DMS 273 treated with DMSO at 0.1 percent for 48 hours (cell line): ENCODE measurements around the gene FAM156B.
"Not testable (repeated sequence)": the region's sequence is repeated elsewhere in the genome, so short reads cannot be mapped to it uniquely, and the experiment has no call there.

Source experiments
- DNase-seq: peaks from one replicate; lab custom pipeline; 2025; lab: John Stamatoyannopoulos, UW

The FAM156B gene, protein sequence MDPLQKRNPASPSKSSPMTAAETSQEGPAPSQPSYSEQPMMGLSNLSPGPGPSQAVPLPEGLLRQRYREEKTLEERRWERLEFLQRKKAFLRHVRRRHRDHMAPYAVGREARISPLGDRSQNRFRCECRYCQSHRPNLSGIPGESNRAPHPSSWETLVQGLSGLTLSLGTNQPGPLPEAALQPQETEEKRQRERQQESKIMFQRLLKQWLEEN

DNA sequence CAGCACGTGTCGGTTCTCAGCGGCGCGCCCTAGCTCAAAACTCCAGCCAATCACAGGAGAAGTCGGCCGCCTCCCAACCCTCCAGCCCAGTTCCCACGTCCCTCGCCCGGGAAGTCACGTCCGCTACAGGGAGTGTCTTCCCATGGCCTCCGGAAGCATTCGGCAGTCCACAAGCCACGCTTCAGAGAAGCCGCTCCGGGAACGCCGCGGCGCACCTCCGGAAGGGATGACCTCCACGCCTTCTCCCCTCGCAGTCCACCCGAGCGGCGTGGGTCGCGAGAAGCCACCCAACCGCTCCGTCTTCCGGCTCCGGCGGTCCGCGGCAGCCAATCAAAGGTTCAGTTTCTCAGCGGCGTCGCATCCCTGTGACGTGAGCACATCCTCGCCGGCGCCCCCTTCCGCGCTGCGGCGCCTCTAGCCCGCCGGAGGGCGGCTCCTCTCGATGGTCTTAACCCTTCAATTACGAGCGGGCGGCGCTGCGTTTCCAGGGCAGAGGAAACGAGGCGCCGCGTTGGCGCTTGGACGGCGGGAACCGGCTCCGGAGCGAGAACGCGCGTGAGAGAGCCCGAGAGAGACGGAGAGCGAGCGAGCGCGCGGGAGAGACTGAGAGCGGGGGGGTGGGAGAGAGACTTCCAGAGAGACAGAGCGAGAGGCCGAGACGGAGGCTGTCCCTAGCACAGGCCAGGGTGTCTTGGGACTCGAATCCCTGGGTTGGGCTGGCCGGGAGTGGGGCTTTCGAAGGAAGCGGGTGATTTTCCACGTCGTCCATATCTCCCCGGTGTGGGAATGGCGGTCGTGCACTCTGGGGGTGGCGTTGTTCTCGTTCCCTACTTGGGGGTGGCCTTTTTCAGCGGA is at the start of gene FAM156B:
FAM156B (plus strand) TSS at position 476 of the 855 bp plus-strand sequence. CDS start 9,896 bp downstream, outside the sequence.
- not testable (repeated sequence) for DNase-seq

DNA sequence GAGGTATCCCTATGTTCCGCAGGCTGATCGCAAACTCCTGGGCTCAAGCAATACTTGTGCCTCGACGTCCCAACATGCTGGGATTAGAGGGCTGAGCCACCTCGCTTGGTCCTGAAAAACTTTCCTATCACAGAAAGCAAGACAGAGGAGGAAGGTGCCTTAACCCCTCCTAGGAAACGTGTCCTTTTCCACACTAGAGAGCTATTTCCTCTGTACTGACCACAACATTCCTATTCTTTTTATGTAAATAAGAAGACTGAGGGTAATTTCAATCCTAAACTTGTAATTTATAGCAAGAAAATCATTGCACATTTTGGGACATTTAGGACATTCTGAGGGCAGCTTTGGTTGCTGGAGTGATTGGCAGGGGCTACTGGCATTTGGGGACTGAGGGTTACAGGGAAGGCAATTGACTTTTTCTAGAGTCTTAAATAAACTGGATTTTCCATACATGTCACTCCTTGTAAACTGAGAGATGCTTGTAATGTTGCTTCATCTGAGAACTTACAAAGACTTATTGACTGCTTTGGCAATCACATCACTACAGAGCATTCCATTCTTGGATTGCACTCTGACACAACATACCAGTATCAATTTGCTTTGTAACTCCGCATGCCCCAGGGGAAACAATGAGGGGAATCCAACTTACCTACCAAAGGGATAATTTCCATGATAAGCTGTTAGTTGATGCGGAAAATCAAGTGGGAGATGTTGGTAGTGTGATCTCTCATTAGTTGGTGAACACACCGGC is 44.8 kb upstream of the FAM156B start:
- no peak for DNase-seq

DNA sequence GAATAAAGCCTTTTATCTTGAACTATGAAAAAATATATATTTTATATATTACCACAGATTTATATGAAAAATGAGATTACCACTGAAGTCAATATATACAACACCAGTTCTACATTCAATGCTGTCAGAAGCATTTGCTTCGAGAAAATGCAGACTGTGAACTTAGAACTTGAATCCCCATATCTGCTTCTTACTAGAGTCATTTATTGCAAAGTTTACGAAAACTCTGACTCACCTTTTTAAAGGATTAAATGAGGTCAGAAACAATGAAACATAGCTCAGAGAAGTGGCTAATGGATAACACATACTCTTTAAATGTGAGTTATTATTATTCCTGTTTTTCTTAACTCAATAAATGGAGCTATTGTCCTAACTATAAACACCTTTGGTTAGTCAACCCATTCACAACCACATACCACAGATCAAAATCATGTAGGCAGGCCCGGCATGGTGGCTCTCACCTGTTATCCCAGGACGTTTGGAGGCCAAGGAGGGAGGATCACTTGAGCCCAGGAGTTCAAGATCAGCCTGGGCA is 40.1 kb upstream of the FAM156B start:
- not testable (repeated sequence) for DNase-seq

DNA sequence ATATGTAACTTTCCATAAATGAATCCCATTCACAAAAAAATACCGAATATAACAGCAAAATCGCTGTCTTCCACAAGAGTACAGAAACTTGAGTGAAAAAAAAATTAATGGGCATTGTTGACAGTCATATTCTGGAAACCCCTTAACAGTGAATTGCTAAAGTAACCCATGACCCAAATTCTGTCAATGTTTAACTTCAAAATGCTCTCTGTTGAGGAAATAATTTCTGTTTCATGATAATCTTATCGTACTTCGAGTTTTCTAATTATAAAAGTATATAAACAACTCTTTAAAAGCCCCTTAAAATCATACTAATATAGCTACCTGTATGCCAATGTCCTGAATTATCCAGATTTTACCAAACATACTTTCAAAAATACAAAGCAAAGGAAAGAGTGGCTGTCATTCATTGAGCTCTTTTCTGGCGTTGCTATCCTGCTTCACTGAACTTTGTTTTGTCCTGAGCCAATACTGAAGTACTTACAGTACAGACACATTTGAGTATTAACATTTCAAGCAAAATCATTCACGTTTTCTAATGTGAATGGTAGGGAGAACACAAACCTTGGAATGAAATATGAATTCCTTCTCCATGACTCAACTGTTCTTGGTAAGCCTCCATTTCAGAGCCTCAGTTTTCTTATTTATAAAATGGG is 31.7 kb upstream of the FAM156B start:
- DNase-seq, result no peak

DNA sequence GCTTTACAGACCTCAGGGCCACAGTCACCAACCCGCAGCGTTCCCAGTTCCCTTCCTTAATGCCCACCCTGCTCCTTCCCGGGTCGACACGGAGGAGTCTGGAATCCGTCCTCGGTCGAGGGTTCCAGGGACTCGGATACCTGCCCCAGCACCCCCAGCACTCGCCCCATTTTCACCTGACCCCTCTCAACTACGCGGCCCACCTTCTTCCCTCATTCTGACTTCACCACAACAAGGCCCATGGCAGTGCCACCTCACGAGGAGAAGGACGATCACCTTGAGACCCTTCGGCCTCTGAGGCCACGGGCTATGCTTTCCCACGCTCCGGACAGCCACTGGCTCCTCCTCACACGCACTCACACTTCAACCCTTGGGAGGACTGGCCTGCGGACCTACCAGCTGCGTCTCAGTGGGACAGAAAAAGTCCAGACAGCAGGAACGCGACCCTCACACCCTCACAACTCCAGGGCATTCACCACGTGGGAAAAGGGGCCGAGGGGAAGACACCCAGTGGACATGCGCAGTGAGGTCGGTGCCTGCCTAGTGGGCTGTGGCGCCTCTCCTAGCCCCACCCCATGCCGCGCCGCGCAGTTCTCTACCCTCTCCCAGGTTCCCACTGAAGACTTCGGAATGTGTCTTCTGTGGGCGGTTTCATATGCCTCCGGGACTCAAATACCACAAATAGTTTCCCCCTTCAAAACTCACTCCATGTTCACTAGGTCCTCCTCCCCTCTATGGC is 29.4 kb upstream of the FAM156B start, which contains the start of gene XAGE3:
XAGE3 (minus strand) TSS at position 474 of the 739 bp plus-strand sequence. CDS start 950 bp downstream, outside the sequence.
- no peak for DNase-seq

DNA sequence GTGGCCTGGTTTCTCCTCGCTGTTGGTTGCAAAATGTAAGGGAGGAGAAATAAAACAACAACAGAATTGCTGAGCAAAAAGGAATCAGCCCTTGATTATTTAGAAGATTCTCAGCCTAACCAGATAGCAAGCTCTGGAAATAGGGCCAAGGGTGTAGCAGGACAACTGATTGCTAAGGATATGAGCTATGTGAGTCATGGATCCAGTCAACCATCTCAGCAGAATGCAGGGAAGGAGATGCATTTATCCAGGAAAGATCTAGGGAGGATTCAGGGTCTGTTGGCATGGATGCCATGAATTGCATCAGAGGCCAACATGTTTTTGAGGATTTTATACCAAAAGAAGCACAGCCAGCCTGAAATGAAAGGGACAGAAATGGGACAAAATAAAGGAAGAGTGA is 27.1 kb upstream of the FAM156B start:
- no peak for DNase-seq

DNA sequence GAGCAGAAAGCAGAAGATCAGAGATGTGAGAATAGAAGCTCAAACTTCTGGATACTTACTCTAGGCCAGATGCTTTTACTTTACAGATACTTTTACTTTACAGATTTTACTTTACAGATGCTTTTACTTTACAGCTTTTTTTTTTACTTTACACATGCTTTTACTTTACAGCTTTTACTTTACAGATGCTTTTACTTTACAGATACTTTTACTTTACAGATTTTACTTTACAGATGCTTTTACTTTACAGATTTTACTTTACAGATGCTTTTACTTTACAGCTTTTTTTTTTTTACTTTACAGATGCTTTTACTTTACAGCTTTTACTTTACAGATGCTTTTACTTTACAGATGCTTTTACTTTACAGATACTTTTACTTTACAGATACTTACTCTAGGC is 23.3 kb upstream of the FAM156B start:
- DNase-seq, result not testable (repeated sequence)

DNA sequence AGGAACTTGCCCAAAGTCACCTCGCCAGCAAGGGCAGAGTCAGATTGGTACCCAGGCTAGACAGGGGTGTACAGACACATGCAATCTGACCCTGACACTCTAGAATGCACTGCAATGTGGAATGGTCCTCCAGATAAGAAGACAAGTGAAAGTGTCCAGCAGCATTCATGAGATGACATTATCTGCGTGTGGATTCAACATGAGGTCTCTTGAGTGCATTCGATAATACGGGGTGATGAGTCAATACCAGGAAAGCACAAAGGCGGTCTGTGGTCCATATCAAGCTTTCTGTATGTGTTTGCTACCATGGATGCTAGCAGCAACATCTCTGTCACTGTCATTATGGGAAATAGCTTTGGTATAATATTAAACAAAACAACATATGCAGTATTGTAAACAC is 22.5 kb upstream of the FAM156B start:
- no peak for DNase-seq

DNA sequence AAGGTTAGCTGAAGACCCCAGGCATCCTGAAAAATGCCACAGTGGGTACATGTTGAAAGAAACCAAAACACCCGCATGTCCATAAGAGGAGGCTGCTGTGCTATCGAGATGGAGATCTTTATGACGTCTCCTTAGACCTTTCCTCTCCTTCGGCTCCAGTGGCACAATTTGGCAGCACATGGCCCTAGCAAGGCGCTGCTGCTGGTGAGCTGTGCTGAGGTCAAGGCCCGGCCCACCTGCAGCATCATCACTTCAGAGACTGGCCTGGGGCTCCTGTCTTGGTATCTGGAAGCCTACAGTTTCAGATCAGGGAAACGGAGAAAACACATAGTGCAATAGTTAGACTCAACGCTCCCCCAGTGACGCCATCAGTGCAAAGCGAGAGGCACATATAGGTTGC is 21.7 kb upstream of the FAM156B start:
- DNase-seq, result not testable (repeated sequence)

DNA sequence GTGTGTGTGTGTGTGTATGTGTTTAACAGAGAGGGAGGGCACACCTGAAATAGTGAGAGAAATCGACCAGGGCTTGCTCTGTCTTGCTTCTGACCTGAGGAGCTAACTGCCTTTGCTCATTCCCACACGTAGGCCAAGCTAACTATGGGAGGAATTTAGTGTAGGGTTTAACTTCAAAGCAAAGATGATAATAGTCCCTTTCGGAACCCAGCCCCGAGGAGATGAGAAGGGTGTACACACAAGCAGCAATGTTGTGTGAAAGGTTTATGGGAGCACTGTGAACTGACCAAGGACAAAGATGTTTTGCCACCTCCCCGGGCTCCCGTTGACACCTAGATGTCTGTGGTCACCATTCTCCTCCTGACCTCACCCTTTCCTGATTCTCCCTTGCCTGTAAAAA is 20.7 kb upstream of the FAM156B start:
- not testable (repeated sequence) for DNase-seq

DNA sequence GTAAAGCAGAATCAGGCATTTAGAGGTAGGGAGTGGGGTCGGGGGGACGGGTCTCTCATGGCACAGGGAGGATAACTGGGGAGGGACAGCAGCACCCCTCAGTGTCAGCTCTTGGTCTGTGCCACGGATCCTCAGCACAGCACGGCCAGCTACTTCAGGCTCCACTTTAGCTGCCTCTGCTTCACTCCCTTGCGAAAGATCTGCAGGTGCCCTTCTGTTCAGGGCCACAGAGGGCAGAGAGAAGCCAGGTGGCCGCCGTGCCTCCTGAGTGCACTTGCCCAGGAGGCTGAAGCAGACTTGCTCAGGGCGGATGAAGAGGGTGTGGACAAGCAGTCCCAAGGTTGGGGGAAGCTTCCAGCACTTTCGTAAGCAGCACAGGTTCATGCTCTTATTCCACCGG is 9.7 kb upstream of the FAM156B start:
- not testable (repeated sequence) for DNase-seq

DNA sequence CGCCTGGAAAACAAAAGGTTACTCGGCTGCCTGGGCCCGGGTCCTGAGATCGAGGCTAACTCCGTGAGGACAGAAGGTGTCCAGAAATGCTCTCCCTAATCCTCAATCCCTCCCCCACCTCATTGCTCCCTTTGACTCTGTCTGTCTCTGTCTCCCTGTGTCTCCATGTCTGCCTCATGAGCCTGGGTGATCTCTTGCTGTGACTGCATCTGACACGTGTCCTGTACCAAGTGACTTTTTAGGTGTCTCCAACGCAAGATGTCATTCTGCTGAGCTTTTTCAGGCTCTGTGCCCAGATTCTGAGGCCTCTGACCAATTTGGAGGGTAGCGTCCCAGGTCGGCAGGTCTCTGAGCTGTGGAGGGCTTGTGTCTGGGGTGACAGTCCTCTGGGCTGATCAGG is 9.0 kb upstream of the FAM156B start:
- DNase-seq, result not testable (repeated sequence)

DNA sequence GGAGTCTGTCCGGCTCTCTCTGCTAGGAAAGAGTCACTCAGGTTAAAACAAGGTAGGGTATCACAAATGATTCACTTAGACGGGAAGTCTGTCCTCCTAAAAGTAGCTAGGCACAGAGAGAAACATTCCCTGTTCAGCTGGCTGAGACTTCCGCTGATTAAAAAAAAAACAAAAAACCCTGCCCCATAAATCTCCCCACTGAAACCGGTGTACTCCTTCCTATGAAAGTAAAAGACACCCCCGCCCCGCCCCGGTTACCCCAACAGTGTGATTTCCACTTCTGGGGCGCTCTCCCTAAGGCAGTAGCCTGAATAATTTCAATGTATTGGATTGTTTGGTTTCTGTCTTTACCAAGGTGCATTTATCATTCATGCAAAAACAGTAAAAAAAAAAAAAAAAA is 692 bp upstream of the FAM156B start:
- not testable (repeated sequence) for DNase-seq

DNA sequence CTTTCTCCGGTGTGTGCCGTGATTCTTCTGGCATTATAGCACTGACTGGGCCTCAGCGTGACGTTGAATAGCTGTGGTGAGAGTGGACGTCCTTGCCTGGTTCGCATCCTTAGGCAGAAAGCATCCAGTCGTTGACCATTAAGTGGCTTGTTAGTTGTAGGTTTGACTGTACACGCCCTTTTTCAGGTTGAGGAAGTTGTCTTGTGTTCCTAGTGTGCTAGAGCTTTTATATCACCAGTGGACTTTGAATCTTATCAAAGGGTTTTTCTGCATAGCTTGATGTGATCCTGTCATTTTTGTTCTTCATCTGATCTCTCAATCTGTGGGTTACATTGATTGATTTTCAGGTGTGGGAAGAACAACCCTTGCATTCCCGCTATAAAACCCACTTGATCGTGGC is 8.4 kb downstream of the FAM156B start:
- DNase-seq, result not testable (repeated sequence)

DNA sequence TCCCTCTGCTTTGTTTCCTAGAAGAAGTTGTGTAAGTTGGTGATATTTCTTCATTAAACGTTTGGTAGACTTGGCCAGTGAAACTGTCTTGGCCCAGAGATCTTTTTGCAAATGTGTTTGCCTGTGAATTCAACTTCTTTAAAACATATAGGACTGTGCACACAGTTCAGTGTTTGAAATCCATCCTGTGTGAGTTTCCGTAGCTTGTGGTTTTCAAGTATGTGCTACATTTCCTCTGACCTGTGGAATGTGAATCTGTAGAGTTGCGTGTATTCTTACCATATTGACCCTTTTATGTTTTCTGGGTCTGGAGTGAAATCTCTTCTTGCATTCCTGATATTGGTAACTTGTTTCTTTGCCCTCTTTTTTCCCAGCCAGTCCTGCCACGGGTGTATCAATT is 8.9 kb downstream of the FAM156B start:
- DNase-seq, result not testable (repeated sequence)

DNA sequence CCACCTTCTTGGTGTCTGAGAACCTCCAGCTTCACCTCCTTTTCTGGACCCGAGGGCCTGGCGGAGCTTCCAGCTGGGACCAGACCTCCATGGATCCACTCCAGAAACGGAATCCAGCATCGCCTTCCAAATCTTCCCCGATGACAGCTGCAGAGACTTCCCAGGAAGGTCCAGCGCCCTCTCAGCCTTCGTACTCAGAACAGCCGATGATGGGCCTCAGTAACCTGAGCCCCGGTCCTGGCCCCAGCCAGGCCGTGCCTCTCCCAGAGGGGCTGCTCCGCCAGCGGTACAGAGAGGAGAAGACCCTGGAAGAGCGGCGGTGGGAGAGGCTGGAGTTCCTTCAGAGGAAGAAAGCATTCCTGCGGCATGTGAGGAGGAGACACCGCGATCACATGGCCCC is 10.0 kb downstream of the FAM156B start:
- DNase-seq, result not testable (repeated sequence)

DNA sequence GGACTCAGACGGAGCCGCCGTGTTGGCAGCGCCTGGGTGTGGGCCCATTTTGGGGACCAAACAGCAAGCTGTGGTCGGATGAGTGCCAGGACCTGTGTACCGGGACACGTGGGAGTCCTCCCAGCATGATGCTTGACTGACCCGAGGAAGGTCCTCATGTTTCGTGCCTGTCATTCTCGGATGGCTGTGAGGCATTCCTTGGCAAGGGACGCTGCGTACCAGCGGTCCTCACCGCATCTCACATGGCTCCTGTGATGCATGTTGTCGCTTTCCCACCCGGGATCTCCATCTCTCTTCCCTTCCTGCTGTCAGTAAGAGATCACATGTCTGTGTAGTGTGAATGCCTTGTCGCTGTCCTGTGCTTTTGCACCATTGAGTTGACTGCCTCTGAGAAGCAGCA is 10.8 kb downstream of the FAM156B start:
- DNase-seq, result not testable (repeated sequence)

DNA sequence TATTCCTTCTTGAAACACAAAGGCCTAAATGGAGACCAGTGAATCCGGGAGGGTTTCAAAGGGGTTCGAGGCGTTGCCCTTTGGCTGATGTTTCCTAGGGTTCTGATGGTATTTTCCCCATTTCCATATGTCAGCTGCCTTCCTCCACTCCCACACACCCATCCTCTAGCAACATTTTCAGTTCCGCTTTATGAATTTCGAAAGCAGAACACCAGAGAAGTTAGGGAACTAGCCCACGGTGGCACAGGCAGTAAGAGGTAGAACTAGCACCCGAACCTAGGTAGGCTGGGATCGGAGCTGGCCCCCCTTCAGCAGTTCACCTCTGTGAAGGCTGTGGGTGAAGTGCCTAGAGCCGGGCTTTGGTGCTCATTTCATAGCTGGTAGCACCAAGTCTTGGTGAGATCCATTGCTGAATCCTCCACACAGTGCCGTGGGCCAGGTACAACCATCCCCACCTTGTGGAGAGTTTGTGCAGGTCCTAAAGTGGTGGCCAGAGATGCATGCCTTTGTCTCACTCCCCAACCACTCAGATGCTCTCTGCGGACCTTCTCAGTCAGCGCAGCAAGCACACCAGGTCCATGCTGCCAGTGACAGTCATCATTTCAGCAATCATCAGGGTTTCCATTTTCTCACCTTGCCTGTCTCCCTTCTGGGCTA is 12.3 kb downstream of the FAM156B start:
- not testable (repeated sequence) for DNase-seq

DNA sequence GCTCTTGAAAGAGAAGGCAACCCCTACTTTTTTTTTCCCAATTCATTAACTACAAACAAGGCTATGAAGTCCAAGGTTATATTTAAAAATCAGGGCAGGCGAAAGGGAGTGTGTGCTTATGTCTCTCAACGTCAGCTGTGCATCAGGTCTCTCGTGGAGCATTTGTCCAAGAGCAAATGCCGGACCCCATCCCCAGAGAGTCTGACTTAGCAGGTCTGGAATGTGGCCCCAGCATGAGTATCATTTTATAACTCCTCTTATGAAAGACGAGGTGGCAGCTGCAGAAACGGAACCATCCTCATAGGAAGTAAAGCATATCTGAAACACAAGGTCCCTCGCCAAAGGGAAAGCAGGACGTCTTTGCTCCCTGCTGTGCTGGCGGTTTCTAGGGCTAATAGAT is 16.6 kb downstream of the FAM156B start:
- DNase-seq, result not testable (repeated sequence)

DNA sequence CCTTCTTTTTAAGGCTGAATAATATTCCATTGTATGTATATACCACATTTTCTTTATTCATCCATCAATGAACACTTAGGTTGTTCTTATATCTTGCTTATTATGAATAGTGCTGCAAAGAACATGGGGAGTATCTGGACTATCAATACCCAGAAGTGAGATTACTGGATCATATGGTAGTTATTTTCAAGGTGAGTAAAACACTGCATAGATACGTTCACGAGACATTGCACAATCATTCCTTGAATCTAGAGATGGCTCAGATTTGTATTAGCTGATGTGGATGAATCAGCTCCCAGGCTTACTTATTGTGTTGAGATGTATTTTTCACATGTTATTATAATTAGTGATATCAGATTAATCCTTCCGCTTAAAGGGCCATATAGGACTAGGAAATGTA is 17.6 kb downstream of the FAM156B start:
- DNase-seq, result not testable (repeated sequence)
